NCI-H1694 treated with DMSO at 0.1 percent for 48 hours (cell line): ENCODE measurements around the gene MAP3K12.
"Not testable (repeated sequence)": the region's sequence is repeated elsewhere in the genome, so short reads cannot be mapped to it uniquely, and the experiment has no call there.

Experiments
- DNase-seq: peaks from one replicate; lab custom pipeline; 2025; lab: John Stamatoyannopoulos, UW

The MAP3K12 gene, protein sequence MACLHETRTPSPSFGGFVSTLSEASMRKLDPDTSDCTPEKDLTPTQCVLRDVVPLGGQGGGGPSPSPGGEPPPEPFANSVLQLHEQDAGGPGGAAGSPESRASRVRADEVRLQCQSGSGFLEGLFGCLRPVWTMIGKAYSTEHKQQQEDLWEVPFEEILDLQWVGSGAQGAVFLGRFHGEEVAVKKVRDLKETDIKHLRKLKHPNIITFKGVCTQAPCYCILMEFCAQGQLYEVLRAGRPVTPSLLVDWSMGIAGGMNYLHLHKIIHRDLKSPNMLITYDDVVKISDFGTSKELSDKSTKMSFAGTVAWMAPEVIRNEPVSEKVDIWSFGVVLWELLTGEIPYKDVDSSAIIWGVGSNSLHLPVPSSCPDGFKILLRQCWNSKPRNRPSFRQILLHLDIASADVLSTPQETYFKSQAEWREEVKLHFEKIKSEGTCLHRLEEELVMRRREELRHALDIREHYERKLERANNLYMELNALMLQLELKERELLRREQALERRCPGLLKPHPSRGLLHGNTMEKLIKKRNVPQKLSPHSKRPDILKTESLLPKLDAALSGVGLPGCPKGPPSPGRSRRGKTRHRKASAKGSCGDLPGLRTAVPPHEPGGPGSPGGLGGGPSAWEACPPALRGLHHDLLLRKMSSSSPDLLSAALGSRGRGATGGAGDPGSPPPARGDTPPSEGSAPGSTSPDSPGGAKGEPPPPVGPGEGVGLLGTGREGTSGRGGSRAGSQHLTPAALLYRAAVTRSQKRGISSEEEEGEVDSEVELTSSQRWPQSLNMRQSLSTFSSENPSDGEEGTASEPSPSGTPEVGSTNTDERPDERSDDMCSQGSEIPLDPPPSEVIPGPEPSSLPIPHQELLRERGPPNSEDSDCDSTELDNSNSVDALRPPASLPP

DNA sequence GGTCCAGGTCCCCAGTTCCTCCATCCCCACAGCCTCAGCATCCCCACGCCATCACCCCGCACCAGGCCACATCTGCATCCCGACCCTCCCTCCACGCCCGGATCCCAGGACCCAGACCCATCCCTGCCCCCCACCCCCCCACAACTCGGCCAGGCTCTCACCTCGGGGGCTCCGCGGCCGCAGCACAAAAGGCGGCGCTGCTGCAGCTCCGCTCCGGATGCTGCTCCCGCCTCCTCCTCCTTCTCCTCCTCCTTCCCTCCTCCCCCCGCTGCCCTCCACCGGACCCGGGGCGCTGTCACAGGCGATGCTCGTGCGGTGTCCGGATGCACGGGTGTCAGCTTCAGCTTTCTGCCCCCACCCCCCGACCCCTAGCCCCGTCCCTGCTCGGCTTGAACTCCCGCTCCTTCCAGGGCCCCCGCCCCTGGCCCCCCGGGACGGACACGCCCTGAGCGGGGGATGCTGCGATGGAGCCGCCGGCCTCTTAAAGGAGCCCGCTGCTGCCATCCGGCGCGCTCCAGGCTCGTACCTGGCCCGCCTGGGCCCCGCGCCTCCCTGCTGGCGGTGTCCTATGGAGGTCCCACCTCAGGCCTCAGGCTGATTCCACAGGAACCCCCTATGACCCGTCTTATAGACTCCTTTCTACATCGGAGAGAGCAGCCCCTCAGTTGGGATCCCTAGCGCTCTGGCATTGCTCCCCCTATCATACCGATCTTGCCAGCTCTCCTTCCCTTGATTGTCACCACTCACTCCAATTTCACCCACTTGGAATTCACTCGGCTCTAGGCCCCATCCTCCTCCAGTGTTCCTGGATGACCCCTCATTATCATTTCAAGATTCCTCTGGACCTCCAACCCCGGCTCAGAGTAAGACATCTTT is at the start of gene MAP3K12:
TSS of gene MAP3K12 (minus strand) at position 193 of the 876 bp plus-strand sequence. CDS start 12,067 bp downstream, outside the sequence.
- peak; percentile 42 for DNase-seq

DNA sequence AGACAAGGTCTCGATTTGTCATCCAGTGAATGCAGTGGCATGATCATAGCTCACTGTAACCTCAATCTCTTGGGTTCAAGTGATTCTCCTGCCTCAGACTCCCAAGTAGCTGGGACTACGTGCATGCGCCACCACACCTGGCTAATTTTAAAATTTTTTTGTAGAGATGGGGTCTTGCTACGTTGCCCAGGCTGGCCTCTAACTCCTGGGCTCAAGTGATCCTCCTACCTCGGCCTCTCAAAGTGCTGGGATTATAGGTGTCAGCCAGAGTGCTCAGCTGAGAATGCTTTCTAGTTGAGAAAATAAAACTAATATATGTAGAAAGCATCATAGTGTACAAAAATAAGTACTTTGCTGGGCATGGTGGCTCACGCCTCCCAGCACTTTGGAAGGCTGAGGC is 49.1 kb upstream of the MAP3K12 start:
- not testable (repeated sequence) for DNase-seq

DNA sequence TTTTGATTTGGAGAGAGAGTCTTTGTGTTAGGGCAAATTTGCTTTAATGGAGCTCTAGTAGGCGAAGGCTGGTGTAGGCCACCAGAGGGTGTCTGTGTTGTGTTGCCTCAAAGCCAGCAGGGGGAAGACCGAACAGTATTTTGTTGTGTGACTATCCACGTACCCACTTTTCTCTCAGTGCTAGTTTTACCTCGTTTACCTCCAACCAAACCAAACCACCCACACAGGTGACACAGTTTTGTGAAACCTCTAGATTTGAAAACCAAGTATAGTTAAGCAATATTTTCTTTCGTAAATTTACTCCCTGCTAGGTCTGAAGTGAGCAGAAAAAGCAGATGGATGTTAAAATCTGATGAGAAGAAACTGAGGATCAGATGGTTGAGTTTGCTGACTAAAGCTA is 44.3 kb upstream of the MAP3K12 start:
- peak; percentile 65 for DNase-seq

DNA sequence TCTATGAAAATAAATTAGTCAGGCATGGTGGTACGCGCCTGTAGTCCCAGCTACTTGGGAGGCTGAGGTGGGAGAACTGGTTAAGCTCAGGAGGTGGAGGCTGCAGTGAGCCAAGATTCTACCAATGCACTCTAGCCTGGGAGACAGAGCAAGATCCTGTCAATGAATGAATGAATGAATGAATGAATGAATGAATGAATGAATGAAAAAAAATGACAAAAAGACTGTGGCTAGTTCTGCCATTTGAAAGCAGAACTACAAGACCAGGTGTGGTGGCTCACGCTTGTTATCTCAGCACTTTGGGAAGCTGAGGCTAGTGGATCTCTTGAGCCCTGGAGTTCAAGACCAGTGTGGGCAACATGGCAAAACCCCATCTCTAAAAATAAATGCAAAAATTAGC is 40.3 kb upstream of the MAP3K12 start:
- no peak for DNase-seq

DNA sequence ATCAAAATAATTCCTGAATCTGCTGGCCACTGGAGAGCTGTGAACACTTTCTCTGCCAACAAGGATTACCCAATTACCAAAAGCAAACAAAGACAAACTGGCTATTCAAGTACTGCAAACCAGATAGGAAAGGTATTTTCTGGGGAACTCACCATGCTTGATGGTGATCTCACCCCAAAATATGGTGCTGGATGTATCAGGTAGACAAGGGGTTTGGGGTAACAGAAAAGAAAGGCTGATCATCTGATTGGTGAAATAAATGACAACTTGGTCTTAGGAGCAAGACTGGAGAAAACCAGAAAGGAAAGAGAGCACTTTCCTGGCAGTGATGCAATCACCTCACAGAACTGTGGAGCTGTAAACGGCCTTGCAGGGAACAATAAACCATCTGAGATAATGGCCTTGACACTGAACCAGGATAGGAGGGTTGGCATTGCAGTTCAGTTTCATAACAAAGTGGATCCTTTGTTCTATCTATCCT is 39.0 kb upstream of the MAP3K12 start:
- no peak for DNase-seq

DNA sequence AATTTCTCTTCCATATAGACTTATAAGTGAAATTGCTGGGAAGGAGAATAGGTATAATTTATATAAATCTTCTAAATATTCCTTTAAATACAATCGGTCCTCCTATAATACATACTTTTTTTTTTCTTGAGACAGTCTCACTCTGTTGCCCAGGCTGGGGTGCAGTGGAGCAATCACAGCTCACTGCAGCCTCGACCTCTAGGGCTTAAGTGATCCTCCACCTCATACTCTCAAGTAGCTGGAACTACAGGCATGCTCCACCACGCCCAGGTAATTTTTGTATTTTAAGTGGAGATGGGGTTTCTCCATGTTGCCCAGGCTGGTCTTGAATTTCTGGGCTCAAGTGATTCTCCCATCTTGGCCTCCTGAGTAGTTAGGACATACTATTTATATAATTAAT is 37.7 kb upstream of the MAP3K12 start:
- DNase-seq, result no peak

DNA sequence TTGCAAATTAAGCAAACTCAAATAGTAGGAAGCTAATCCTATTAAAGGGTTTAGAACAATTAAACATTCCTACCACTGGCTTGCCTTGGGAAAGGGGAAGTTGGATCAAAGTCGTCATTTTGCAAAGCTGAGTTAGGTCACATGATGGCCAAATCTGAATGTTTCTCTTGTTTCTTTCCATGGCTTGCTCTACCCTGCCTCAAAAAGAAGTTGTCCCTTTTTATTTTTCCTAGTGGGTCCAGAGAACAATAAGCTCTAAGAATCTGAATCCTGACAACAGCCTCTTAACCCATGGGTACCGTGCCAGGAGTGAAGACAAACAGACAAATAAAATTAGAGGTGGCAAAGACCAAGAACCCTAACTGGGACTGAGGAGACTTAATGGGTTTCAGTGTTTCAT is 34.2 kb upstream of the MAP3K12 start:
- DNase-seq, result no peak

DNA sequence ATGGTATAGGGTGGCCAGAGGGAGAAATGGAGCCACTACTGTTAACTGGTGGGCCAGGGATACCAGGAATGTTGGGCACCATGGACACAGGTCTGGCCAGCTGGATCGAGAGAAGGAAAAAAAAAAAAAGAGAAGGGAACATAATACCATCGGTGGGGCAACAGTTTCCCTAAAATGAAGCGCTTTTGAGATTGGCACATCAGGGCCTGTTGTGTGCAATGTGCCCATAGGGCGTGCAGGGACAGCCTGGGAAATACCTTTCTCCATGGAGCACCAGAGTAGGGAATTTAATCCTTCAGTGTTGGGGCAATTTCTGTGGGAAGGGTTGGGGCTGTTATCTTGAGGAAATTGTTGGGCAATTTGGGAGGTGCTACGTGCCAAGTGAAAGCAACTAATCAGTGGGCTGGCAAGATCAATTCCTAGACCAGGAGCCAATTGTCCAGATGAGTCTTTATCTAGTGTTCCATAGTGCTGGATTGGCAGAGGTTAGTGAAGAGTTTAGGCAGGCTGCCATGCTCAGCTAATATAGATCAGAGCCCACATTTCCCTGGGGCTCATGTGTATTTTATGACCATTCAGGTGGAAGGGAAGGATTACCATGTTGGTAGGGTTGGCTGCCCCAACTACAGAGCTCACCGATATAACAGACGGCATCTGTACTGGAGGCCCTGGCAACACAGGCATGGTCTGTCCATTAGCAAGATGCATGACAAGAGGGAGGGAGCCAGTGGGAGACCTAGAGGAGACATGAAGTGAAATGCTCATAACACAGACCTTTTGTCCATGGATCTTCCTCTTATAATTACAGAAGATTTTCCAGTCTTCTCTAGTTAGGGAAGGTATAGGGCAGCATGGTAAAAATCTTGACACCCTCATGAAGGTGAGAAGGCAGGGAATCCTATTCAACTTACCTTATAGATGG is 33.5 kb upstream of the MAP3K12 start:
- DNase-seq, result peak; percentile 74

DNA sequence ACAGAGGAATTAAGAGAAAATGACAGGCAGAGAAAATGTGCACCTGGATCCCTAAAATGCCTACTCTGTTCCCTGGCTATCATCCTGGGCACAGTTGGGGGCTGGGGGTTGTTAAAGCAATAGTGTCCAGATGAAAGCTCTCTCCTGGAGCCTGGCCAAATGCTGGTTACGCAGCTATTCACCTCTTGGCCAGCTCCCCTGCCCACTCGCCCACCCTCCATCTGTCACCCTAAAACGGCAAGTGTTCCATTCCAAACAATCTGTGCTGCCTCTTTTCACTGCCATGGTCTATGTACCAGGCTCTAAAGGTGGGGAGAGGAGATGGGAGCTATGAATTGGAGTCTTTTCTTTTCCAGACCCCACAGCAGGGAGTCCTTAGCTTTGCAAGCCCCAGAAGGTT is 32.8 kb upstream of the MAP3K12 start:
- DNase-seq, result peak; percentile 54

DNA sequence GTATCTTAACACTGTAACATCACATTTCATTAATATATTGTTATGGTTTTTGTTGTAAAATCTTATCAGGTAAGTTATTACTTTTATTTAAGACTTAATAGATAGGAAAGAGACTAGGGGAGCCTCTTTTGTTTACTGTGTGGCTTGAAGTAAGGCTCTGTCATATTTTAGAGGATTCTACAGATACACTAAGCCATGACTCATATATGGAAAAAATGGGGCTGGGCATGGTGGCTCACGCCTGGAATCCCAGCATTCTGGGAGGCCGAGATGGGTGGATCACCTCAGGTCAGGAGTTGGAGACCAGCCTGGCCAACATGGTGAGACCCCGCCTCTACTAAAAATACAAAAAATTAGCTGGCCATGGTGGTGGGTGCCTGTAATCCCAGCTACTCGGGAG is 31.7 kb upstream of the MAP3K12 start:
- no peak for DNase-seq

DNA sequence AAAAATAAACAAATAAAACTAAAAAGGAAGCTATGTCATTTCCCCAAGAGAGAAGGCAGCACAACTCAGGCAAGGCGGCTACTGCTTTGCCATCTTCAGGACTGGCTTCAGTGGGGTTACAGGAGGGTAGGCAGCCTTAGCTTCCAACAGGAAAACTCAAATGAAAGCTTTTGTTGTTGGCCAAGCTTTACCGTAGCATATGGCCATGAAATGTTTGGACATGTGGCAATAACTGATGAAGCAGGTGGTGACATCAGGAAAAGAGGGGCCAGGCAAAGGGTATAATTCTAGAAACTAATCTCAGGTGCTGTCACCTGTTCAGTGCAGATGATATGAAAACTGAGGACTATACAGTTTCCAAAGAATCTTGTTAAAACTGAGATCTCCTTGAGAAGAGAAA is 30.8 kb upstream of the MAP3K12 start:
- peak; percentile 46 for DNase-seq

DNA sequence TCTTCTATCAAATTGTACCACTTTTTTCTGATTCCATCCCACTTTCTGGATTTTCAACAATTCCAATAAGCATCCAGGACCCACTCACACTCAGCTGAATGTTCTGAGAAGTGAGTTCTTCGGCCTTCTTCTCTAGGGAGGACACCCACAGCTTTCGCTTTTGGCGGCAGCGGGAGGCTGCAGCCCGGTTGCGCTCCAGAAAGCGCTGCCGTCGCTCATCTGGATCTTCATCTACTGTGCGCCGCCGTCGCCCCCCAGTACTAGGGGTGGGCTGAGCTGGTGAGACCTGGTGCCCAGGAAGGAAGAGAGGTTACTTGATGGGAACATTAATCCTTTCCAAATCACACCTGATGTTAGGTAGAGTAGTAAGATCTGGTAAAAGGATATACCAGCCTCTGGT is 25.2 kb upstream of the MAP3K12 start:
- no peak for DNase-seq

DNA sequence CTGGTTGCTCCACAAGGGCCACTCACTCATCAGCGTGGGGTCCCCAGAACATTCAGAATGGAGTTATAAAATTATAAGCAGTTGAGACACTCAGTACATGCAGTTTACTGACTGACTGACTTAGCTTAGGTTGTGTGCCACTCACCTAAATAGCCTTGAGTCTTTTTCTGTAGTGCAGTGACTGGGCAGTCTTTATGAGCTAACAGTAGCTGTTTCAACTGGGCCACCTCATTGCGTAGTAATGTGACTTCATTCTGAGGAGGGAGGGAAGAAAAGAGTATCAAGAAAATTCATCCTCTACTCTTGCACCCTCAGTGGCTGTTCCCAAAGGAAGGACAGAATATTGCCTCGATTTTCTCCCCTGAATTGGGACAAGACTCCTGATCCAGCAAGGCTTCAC is 23.9 kb upstream of the MAP3K12 start:
- DNase-seq, result no peak

DNA sequence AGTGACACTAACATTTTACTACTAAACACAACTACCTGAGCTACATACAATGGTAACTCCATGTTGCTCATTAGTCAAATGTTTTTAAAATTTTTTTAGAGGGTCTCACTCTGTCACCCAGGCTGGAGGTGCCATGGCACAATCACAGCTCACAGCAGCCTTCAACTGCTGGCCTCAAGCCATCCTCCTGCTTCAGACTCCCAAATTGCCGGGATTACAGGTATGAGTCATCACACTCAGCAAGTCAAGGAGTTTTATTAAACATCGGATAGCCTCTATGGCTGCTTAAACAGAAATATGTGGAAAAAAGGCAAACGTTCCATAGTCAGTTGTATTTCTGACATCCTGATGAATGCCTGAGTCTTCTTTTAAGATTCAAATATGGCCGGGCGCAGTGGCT is 19.1 kb upstream of the MAP3K12 start:
- no peak for DNase-seq

DNA sequence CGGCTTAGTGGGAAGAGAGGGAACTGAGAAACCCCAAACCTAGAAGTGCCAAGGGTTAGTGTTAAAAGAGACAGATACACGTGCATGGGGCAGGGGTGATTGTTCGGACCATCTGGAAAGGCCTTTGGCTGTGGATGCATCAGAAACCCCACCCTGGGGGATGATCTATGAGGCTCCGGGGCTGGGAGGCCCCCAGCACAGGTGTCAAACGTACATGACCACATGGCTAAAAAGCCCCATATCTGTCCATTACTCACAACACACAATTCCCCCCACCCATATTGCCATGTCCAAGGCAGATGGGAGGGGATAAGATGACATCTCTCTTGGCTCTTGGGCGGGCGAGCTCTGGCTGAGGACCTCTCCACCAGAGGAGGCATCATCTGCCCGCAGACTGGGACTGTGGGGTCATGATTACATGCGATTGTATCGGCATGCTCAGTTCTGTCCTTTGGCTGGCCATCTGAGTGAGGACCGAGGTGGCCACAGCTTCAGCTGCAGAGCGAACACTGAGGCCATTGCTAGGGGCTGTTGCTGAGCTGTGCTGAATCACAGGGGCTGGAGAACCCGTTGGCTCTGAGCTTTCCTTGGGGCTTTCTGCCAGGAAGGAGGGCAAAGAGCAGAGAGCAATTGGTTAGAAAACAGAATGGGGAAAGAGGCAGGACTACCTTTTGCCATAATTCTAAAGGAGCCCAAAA is 17.6 kb upstream of the MAP3K12 start:
- no peak for DNase-seq

DNA sequence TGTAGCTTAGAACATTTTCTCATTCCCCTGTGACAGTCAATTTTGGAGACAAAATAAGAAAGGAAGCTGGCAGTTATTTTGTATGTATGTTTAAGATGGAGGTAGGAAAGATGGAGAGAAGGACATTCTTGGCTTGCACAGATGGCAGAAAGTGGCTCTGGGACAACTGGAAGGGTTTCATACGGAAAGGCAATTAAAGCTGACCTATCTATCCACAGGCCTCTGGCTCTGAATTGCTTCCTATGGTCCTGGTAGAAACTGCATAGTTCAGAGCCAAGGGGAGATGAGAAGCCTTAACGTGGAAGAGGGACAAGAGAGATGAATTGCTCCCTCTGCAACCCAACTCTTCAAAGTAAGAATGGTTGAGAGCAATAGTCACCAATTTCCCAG is 16.0 kb upstream of the MAP3K12 start:
- no peak for DNase-seq

DNA sequence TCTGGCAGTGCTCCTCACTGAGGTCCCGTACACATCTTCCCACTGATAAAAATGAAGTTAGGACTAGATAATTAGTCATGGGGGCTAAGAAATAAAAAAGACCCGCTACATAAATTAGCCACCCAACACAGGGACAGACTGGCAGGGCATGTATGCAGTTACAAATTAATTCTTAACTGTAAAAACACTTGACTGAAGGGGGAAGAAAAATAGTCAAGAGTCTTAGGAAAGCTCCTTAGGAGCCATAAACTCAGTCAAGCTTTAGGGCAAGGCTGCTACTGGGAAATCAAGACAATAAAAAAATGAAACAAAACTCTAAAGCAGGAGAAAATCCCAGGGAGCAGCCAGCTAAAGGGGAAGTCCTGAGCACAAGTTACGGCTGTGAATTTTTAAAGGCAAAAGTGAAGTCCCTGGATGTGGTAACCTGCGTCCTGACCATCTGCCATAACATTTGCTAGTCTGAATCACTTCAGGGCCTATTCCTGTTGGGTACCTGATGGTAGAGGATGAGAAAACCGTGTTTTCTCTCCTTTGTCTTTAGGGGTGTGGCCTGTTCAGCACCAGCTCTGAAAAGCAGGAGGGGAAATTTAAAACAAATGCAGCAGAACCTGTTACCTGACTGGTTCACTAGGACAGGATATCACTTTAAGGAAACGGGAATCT is 15.5 kb upstream of the MAP3K12 start:
- peak; percentile 14 for DNase-seq

DNA sequence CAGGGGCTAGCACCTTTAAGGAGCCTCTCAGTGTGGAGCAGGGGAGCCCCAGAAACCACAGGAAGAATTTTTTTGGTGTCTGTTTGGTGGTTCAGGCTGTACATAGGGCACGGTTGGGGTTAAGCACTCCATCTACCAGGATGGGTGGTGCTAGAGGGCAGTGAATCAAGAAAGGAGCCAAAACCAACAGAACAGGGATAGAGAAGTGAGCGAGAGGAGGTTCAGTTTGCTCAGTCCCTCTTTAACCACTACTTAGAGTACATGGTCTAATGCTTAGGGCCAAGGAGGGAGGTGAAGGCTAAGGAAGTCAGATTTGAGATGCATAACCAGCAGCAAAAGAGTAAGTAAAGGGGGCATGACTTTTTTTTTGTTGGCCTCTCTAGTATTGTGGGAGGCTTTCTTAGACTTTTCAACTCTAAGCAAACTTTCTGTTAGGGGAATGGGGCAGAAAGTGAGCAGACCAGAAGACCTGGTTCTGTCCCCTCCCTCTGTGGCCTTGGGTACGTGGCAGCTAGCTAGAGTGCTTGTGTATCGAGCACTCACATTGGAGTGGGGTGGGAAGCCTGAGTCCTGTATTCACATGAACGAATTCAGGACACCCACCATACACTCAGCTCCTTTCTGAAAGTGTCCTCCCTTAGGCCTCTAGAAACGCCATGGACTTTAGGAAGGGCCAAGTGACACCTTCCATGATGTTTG is 14.6 kb upstream of the MAP3K12 start:
- no peak for DNase-seq

DNA sequence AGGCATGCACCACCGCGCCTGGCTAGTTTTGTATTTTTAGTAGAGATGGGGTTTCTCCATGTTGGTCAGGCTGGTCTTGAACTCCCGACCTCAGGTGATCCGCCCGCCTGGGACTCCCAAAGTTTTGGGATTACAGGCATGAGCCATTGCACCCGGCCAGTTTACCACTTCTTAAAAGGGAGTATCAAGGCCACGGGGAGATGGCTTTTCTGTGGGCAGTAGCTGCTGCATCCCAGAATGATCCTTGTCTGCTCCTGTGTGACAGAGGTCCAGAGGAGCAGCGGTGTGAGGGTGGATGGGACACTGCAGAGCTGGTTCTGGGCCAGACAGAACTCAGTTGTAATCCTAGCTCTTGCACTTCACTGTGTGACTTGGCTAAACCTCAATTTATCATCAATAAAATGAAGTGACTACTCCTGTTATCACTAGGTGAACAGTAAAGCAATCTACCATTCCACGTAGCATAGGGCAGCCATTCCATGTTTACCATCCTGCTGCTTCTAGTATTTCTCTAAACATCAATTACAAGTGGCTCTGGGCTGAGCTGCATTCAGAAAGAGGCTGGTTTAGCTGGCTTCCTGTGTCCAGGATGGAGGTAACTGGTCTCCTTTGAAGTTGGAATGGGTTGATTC is 11.0 kb upstream of the MAP3K12 start:
- DNase-seq, result no peak
